Measurements from ENCODE around the gene CHI3L2.
A peak's percentile ranks its signal among the peaks of the same experiment; 100 is the strongest.

CHI3L2 gene

DNA sequence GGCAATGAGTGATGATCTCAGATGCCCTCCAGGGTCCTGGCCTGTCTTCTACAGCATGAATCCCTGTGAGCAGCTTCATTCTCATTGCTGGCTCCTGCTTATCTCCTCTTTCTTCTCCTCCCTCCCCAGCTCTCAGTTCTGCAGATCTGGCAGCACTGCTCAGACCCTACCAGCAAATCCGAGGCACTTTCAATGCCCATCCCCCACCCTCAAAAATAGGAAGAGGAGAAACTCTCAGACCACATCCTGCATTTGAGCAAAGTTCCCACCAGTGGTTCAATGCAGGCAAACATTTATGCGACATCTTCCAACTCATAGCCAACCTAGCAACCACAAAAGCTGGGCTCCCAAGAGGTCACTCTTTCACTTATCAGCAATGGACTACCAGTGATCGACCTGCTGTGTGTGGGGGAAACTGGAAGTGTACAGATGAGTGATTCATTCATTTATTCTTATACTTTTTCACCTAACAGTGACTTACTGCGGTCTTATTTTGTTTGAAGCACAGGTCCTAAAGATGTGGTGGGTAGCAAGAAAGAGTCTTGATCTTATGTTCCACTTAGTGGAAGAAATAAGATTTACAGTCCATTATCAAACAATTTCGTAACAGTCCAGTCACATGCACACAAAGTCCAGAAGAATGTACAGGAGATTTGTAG lies 5.8 kb upstream of the CHI3L2 start:
- TF ChIP-seq, protein P1, sequence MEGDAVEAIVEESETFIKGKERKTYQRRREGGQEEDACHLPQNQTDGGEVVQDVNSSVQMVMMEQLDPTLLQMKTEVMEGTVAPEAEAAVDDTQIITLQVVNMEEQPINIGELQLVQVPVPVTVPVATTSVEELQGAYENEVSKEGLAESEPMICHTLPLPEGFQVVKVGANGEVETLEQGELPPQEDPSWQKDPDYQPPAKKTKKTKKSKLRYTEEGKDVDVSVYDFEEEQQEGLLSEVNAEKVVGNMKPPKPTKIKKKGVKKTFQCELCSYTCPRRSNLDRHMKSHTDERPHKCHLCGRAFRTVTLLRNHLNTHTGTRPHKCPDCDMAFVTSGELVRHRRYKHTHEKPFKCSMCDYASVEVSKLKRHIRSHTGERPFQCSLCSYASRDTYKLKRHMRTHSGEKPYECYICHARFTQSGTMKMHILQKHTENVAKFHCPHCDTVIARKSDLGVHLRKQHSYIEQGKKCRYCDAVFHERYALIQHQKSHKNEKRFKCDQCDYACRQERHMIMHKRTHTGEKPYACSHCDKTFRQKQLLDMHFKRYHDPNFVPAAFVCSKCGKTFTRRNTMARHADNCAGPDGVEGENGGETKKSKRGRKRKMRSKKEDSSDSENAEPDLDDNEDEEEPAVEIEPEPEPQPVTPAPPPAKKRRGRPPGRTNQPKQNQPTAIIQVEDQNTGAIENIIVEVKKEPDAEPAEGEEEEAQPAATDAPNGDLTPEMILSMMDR (conservative IDR thresholded peaks at IDR 0.05; ENCODE audit: low read depth, low read length), result no peak
- no peak for DNase-seq (ENCODE audit: low read depth)
- H3K4me3 ChIP-seq (ENCODE audit: low read length), result no peak overlapping the region

DNA sequence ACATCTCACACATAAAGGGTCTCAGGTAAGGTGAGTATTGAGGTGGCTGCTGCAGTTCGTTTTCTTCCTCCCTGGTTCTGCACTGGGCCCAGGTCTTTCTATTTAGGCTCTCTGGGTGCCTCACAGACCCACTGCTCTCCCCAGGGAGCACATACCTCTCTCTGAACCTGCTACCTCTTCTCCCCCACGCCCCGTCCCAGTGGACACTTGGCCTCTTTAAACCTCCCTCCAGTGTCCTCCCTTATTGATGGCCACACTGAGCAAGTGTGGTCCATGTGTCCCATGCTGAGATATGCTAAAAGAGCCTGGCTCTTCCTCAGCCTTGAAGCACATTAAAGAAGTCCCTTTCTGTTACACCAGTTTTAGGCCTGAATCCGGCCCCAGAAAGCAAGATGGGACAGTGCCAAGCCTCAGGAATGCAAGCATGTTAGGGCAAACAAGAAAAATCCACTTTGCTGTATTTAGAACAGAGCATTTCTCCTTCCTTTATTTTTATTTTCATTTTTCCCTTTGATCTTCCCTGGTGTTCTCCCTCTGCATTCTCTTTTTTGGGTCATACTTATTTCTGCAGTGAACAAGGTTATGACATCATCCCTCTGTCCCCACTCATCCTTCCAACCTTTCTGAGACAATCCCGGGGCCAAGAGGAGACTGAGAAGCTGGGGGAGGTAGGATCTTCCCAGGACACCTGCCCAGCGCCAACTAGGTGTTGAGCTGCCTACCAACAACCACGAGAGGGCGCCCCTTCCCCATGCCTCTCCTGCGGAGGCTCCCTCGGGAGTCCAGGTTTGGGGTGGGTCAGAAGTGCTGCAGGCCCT lies 5.0 kb upstream of the CHI3L2 start:
- H3K4me3 ChIP-seq (ENCODE audit: low read length), result no peak overlapping the region
- DNase-seq (ENCODE audit: low read depth), result no peak

DNA sequence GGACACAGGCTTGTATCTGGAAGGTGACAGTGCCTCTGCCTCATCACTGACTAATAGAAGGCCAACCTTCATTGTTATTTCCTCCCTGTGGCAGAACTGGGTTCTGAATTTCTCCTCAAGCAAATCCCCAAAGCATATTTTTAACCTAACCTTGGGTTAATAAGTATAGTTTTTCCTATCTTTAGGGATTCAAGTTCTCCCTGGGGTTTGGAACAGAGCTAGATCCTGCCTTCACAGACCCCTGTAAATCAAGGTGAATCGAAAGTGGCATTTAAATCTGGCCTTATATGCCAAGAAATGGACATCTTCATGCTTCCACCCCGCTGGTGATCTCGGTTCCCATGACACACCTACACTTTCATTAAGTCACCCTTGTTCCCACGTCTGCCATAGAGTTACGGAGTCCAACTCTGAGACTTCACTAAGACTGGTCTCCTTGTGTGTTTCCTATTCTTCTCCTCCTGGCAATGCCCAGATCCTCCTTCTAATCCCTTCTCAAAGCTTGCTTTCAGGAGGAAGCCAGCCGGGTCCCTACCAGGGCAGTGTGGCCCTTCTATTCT lies 4.3 kb upstream of the CHI3L2 start:
- H3K4me3 ChIP-seq (ENCODE audit: low read length), result no peak overlapping the region
- TF ChIP-seq, protein P1 (conservative IDR thresholded peaks at IDR 0.05; ENCODE audit: low read depth, low read length), result no peak
- DNase-seq (ENCODE audit: low read depth), result no peak

More for the DNA sequence above, 5.0 kb upstream of the CHI3L2 start:
- TF ChIP-seq, protein P1 (conservative IDR thresholded peaks at IDR 0.05; ENCODE audit: low read depth, low read length), result peak; percentile 97

DNA sequence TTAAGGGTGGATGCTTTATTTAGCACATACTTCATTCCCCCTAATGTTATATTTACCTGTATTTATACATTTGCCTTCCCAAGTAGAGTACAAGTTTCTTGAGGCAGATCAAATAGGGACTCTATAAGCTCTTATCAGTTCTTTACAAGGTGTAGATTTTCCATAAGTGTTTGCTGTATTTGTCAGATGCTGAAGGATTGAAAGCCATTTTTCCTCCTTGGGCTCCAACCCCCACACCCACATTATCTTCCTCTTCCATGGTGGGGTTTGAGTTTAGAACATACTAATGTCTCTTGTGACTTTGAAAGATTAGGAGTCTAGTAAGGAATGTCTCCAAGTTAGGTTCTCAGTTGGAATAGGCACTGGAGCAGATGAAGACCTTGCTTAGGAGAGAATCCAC lies 2.4 kb upstream of the CHI3L2 start:
- DNase-seq (ENCODE audit: low read depth), result no peak
- TF ChIP-seq, protein P1 (conservative IDR thresholded peaks at IDR 0.05; ENCODE audit: low read depth, low read length), result no peak
- no peak overlapping the region for H3K4me3 ChIP-seq (ENCODE audit: low read length)

DNA sequence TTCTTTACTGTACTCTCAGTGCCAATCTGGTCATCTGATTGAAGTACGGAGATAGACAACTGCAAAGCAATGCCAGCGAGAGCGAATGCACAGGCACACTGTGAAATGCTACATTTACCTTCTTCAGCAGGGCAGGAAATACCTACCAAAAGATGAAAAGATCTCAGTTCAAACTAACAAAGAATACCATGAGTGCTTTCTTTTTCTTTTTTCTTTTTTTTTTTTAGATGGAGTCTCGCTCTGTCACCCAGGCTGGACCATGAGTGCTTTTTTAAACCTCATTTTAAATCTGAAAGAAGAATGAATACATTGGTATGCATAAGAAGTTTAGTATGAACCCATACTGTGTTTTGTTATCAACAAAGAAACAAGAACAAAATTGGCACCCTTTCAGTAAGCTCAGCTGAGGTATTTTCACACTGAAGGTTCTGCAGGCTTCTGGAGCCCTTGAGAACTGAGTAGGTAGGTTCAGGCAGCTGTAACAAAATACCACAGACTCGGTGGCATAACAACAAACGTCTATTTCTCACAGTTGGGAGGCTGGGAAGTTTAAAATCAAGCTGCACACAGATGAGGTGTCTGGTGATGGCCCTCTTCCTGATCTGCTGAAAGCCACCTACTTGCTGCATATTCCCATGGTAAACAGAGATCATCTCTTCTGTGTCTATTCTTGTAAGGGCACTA lies 1.7 kb upstream of the CHI3L2 start:
- no peak overlapping the region for H3K4me3 ChIP-seq (ENCODE audit: low read length)
- TF ChIP-seq, protein P1 (conservative IDR thresholded peaks at IDR 0.05; ENCODE audit: low read depth, low read length), result no peak
- DNase-seq (ENCODE audit: low read depth), result no peak

DNA sequence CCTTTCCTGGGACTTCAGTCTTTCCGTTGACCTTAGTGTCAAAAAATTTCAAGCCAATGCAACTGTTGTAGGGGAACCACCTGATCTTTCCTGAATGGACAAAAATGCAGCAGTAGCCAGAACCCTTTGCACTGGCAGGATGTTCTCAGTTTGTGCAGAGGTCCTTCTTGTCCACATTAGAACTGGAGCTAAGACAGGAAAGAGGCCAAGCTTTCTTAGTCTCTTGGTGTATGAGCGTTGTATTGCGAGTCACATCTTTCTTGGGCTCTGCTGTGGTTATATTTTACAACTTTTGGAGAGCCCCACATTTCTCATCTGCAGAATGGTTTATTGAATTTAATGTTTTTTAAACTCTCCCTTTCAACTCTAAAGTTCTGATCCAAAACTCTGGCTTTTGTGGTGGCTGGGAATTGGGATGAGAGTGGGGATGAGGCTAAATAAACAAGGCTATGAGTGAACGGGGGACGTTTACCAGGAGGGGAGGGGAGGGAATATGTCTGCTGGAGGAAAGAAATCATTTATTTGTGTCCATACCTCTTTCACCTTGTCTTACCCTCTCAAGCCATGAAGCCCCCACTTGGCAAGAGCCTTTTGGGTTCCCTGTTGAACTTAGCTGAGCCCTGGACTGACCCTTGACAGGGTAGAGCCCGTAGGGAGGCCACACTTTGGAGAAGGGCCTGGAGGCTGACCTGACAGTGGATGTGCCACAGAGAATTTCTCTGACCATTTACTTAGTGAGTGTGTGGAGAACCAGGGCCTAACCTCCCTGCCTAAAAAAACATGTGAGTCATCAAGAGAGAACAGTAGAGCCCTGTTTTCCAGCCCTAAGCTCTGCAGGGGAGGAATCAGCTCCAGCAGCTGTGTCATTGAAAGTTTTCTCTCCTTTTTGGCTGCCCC lies 586 bp downstream of the CHI3L2 start:
- TF ChIP-seq, protein P1 (conservative IDR thresholded peaks at IDR 0.05; ENCODE audit: low read depth, low read length), result no peak

More for the DNA sequence above, 586 bp downstream of the CHI3L2 start:
- no peak overlapping the region for H3K4me3 ChIP-seq (ENCODE audit: low read length)
- DNase-seq (ENCODE audit: low read depth), result peak; percentile 29

Data from retinal pigment epithelial cell (primary cell).